PFSK-1 (cell line): ENCODE data around the gene EIF5A.

Source experiments
- FOXP2 ChIP-seq: optimal IDR thresholded peaks from 2 replicates; pipeline ENCODE3; 2011; ENCODE audit warnings: borderline replicate concordance, control low read depth, inconsistent platforms; ENCODE audit not compliant: insufficient read depth; ENCODE audit errors: extremely low read length, extremely low read depth
- POLR2AphosphoS5 ChIP-seq: IDR thresholded peaks from 2 replicates; pipeline ENCODE4 v1.6.1; 2012; ENCODE audit warnings: low read depth, mild to moderate bottlenecking, control low read depth, low read length, moderate library complexity
- REST ChIP-seq, 2 experiments: IDR thresholded peaks; 2 replicates each; pipeline versions ENCODE4 v1.6.1 to v1.8.0; 2011 to 2012; ENCODE audit warnings: low read depth in 2 of 2, low read length in 2 of 2, control low read depth in 1 of 2, inconsistent platforms in 1 of 2, mild to moderate bottlenecking in 1 of 2, moderate library complexity in 1 of 2; ENCODE audit not compliant: insufficient read depth in 1 of 2
- SIN3A ChIP-seq: IDR thresholded peaks from 2 replicates; pipeline ENCODE4 v1.6.1; 2012; ENCODE audit warnings: mild to moderate bottlenecking, low read length, moderate library complexity, borderline replicate concordance; ENCODE audit not compliant: insufficient read depth
- TAF1 ChIP-seq: IDR thresholded peaks from 2 replicates; pipeline ENCODE4 v1.6.1; 2012; ENCODE audit warnings: low read length, control low read depth, borderline replicate concordance; ENCODE audit not compliant: insufficient read depth

Gene EIF5A

GRCh38 chr17:7307686-7308624, 527 bp downstream of the EIF5A start:
- TF ChIP-seq REST (IDR thresholded peaks at IDR 0.05; ENCODE audit: insufficient read depth in 1 of 2, low read depth in 2 of 2, low read length in 2 of 2) (no peak), TAF1 (no peak; the same call in 1 of the 2 replicates), FOXP2 (no peak), POLR2AphosphoS5 (no peak)

- TF ChIP-seq TAF1: peak; percentile 84; the same call in 1 of the 2 replicates
- TF ChIP-seq REST (IDR thresholded peaks at IDR 0.05; ENCODE audit: insufficient read depth in 1 of 2, low read depth in 2 of 2, low read length in 2 of 2): peak; percentile 31 to 45; a peak in 2 of 4 replicates
- TF ChIP-seq FOXP2: no peak
- TF ChIP-seq SIN3A: peak; percentile 84; the same call in 1 of the 2 replicates
- TF ChIP-seq POLR2AphosphoS5: peak; percentile 82
These were observed 1.4 kb downstream of the EIF5A start for GRCh38 chr17:7308625-7309433.

GRCh38 chr17:7309628-7310027, 2.2 kb downstream of the EIF5A start:
- no peak for TF ChIP-seq TAF1
- TF ChIP-seq POLR2AphosphoS5: peak; percentile 56

- TF ChIP-seq POLR2AphosphoS5 (no peak; the same call in 1 of the 2 replicates), SIN3A (no peak), TAF1 (no peak), REST (IDR thresholded peaks at IDR 0.05; ENCODE audit: insufficient read depth in 1 of 2, low read depth in 2 of 2, low read length in 2 of 2) (no peak), FOXP2 (no peak)
These were observed 3.8 kb downstream of the EIF5A start for GRCh38 chr17:7311110-7311705.

- no peak for TF ChIP-seq SIN3A
These were observed 5.1 kb downstream of the EIF5A start for GRCh38 chr17:7312432-7313087.
